OCI-LY3 (cell line): ENCODE data around the gene MTA2.
A peak's percentile ranks its signal among the peaks of the same experiment; 100 is the strongest.

Experiments used
- EZH2phosphoT487 ChIP-seq: fragments of 200-600 bp; shearing (Covaris generic); IDR thresholded peaks from 2 replicates; pipeline ENCODE4 v1.6.1; 2018; ENCODE audit warnings: antibody characterized with exemption, mixed run types, low read depth
- TF ChIP-seq, protein P1 (sequence below): fragments of 200-600, 300-600 bp; sonication (generic); IDR thresholded peaks from 2 replicates; pipeline ENCODE4 v1.5.1; 2014; ENCODE audit warnings: antibody characterized with exemption, low read length, low read depth

GRCh38 chr11:62545437-62546243 lies 56.0 kb downstream of the MTA2 start:
- TF ChIP-seq, protein P1, sequence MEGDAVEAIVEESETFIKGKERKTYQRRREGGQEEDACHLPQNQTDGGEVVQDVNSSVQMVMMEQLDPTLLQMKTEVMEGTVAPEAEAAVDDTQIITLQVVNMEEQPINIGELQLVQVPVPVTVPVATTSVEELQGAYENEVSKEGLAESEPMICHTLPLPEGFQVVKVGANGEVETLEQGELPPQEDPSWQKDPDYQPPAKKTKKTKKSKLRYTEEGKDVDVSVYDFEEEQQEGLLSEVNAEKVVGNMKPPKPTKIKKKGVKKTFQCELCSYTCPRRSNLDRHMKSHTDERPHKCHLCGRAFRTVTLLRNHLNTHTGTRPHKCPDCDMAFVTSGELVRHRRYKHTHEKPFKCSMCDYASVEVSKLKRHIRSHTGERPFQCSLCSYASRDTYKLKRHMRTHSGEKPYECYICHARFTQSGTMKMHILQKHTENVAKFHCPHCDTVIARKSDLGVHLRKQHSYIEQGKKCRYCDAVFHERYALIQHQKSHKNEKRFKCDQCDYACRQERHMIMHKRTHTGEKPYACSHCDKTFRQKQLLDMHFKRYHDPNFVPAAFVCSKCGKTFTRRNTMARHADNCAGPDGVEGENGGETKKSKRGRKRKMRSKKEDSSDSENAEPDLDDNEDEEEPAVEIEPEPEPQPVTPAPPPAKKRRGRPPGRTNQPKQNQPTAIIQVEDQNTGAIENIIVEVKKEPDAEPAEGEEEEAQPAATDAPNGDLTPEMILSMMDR, result 0 out of 2 replicates have a peak, but pooled peaks have one; percentile 12
- TF ChIP-seq EZH2phosphoT487, result no peak
